Activated gamma-delta T cell treated with Interleukin-2 at 50 U/mL for 16 hours (primary cell): ENCODE results near the gene PKD1.

Experiments used
- DNase-seq: peaks from one replicate; pipeline ENCODE4 v3.0.0-alpha.2; 2020

The PKD1 gene

DNA sequence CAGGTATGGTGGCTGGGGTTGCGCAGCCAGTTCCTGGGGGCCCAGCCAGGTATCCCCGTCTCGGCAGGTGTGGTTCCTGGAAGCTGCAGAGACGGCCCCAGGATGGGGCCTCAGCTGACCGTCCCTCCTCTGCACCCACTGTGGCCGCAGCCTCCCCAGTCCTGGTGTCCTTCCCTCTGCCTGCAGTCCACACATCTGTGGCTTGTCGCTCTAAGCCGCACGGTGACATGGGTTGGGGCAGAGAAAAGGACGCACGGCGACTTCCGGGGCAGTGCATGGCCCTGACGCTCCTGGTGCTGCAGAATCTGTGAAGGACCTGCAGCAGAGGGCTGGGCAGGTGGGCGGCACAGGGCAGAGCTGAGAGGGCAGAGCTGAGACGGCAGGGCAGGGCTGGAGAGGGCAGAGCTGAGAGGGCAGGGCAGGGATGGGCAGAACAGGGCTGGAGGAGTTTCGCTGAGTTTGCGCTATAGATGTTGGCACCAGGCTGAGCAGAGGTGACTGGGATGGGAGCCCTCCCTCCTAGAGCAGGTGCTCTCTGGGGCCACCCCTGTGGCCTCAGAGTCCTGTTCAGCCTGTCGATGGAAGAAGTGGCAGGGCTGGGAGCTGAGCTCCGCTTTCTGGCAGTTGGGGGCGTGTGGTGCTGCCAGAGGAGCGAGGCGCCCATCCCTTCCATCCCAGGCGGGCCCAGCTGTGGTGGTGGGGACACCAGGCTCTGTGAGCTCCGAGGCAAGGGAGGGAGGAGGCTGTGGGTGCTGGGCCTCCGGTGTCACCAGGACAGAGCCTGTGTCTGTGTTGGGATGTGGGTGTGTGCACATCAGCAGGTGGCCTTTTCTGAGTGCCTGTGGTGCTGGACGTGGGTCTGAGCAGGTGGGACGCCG is 64.9 kb downstream of the PKD1 start:
- DNase-seq, result no peak

DNA sequence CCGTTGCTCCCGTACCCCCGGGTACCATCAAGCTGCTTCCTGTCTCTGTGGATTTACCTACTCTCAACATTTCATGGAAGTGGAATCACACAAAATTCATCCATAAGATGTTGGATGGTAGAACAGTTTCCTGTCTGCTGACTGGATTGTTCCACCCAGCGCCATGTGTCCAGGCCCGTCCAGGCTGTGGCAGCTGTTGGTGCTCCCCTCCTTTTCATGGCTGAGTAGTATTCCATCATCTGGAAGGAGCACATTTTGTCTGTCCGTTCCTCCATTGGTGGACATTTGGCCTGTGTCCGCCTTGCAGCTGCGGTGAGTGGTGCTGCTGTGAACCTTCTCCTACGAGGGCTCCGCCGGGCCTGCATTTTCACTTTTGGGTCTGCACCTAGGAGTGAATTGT is 69.6 kb downstream of the PKD1 start:
- no peak for DNase-seq

DNA sequence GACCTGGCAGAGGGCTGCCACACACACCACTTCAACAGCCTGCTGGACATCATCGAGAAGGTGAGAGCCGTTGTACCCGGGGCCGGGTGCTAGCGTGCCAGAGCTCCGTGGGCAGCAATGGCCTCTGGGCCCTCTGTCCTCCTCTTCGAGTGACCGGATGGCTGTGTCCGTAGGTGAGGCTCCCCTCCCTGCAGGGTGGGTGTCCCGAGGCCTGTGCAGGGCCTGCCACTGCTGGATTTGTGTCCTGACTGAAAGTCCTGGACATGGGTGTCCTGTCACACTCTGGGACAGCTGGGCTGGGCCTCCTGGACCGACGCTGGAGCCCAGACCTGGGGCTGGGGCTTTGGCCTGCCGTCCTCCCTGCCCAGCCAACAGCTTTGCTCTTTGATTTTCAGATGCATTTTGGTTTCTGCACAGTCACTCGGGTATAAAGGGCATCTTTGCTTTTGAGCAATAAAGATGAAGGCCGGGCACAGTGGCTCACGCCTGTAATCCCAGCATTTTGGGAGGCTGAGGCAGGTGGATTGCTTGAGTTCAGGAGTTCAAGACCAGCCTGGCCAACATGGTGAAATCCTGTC is 71.2 kb downstream of the PKD1 start:
- DNase-seq, result no peak

DNA sequence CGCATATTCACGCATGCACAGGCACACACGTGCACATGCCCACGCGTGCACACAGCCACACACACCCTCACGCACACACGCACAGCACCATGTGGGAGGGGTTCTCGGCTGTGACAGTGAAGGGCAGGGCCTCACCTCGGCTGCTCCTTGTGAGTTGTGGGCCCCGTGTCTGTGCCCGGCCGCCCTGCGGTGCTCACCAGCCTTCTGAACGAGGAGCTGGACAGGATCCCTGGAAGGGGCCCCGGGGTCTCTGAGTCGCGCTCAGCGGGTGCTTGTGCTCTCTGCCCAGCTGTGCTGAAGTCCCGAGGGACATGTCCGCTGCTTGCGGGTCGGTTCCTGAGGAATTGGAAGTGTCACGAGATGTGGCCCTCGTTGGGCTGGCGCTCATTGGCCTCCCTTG is 71.8 kb downstream of the PKD1 start:
- DNase-seq, result no peak

DNA sequence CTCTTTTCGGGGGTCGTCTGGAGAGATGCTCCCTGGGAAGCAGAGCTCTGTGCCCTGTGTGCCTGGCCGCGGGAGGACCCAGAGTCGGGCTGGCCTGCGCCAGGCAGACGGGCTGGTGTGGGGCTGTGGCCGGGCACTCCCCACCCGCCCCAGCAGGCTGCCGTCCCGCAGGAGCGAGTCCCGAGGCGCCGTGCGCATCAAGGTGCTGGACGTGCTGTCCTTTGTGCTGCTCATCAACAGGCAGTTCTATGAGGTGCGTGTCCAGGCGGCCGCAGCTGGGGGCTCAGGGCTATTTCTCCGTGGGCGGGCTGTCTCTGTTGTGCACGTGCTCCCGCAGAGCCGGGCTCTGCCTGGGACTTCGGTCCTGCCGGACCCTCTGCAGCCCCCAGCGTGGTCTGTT is 72.9 kb downstream of the PKD1 start:
- DNase-seq, result no peak

DNA sequence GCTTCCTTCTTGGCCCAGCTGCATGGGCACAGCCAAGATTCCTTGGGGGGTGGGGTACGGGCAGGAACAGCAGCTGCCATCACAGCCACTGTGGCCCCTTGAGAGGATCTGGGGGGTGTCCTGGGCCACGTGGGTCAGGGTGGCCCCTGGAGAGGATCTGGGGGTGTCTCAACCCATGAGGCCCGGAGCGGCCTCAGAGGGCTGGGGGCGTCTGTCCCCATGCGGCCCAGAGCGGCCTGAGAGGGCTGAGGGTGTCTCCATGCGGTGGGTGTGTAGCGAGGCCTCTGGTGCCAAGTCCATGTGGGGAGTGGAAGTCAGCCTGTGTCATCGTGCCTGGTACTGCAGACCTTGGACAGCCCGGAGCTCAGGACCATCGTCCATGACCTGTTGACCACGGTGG is 74.2 kb downstream of the PKD1 start:
- no peak for DNase-seq

DNA sequence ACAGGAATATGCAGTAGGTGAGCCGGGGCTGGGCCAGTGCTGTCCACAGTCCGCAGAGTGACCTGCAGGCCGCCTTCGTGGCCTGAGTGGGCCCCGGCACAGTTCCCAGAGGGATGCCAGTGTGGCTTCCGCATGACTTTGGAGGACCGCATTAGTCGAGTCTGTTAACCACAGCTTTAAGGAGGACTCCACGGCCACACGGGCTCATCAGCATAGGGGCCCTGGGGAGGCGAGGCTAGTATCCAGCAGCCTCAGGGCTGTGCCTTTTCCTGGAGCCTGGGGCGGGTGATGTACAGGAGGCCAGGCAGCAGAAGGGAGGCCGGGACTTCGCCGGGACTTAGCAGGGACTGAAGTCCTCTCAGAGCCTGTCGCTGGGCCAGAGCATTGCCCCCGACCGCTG is 74.7 kb downstream of the PKD1 start:
- no peak for DNase-seq

DNA sequence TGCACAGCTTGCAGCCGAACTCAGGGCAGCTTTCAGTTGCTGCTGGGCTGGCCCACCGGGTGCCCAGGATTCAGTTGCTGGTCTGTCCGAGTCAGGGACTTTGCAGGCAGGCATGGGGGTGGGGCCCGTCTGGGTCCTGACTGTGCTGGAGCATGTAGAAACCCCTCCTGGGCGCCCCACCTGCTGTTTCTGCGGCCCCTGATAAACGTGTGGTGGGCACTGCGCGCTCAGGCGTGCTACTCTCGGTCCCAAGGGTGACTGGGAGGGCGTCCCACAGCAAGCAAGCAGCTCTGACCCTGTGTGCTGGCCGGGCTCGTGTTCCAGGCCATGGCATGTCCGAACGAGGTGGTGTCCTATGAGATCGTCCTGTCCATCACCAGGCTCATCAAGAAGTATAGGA is 75.4 kb downstream of the PKD1 start:
- no peak for DNase-seq

DNA sequence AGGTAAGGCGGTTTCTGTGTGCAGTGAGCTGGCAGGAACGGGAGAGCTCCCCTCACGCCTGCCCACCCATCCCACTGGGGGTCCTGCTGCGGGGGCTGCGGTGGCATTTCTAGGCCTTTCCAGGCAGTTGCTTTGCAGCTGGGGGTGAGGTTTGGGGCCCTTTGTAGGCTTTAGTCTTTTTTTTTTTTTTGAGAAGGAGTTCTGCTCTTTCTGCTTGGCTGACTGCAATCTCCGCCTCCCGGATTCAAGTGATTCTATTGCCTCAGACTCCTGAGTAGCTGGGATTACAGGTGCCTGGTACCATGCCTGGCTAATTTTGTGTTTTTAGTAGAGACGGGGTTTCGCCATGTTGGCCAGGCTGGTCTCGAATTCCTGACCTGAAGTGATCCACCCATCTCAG is 76.8 kb downstream of the PKD1 start:
- DNase-seq, result no peak

DNA sequence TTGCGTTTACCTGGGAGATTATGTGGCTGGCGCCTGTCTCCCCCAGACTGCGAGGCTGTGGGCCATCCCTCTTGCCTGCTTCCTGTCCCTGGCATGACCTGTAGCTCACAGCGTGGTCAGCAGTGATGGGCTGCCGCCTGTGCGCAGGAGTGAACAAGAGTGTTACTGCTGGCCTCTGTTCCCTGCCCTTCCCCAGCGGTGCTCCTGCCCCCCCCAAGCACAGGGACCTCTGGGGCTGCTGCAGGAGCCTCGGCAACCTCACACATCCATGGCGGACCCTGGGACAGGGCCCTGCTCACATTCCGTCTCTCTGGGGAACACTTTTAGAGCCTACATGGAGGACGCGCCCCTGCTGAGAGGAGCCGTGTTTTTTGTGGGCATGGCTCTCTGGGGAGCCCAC is 77.3 kb downstream of the PKD1 start:
- no peak for DNase-seq

DNA sequence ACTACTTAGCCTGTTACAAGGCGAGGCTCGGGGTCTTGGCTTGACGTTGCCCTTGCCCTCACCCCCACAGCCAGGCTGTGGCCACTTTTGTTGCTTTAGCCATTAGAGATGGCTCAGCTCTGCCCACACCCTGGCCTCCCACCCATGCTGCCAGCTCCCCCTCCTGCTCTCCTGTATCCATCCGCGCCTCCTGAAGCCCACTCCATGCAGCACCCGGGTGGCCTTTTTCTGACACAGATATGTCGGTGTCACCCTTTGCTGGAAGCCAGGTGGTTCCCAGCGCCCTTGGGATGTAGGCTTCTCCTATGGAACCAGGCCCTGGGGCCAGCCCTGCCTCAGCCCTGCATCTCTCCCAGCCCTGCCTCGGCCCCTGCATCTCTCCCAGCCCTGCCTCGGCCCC is 78.3 kb downstream of the PKD1 start:
- no peak for DNase-seq

DNA sequence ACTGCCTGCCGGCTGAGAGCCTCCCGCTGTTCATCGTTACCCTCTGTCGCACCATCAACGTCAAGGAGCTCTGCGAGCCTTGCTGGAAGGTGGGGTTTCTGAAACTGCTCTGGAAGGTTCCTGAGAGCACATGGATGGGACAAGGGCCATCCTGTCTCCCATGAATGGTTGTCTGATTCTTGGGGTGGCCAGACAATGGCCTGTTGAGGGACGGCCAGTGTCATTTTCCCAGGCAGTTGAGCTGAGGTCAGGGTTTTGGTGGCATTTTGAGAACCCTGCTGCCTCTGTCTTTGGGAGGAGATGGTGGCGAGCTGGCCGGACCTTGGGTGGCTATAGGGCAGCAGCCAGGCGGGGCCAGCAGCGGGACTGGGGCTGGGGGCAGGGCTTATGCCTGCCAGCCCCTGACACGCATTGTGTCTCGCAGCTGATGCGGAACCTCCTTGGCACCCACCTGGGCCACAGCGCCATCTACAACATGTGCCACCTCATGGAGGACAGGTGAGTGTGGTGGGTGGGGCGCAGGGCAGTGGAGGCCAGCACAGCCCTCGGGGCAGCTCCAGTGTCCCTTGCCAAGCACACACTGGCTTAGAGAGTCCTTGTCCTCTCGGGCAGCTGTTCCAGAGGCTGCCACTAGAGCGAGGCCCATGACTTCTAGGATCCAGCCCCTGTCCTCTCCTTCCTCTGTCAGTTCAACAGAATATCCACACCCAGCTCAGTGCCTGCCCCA is 78.9 kb downstream of the PKD1 start:
- no peak for DNase-seq

DNA sequence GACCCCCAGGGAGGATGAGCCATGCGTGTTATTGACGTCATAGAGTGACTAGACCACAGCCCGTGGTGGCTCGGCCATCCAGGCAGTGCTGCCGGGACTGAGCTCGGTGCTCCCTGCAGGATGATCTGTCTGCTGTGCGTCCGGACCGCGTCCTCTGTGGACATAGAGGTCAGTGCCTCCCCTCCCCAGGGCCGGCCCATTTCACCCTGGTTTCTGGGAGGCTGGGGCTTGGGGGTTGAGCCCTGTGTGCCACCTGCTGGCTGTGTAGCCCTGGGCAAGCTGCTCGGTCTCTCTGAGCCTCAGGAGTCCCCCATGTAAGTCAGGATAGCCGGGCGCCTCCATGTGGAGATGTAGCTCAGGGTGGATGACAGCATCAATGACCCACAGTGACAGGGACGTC is 79.6 kb downstream of the PKD1 start:
- no peak for DNase-seq

DNA sequence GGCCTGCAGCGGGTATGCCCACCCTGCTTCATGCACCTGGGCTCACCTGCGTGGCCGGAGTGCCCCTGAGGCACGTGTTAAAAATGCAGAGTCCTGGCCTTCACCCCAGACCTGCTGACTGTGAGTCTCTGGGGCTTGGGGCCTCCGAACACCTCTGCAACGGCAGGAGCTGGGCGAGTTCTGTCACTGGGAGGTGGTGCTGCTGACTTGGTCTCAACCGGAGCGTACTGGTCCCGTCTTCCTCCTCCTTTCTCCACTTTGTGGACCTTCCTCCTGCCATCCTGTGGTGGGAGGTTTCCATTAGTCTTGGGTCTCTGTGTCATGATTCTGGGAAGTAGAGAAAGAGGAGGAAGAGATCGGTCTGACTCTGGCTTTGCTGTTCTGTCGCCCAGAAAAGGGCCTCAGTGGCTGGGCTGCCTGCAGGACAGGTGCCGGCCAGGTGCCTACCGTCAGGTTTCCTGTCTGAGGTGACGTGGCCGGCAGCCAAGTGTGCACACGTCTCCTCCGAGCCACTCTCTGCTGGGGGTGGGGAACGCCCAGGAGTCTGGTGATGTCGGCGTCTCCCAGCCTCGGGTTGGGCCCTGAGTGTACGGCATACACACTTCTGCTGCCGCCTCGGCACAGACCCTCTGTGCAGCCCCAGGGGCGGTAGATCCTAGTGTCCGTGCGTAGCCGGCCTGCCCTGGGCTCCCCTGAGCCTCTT is 81.0 kb downstream of the PKD1 start:
- no peak for DNase-seq

DNA sequence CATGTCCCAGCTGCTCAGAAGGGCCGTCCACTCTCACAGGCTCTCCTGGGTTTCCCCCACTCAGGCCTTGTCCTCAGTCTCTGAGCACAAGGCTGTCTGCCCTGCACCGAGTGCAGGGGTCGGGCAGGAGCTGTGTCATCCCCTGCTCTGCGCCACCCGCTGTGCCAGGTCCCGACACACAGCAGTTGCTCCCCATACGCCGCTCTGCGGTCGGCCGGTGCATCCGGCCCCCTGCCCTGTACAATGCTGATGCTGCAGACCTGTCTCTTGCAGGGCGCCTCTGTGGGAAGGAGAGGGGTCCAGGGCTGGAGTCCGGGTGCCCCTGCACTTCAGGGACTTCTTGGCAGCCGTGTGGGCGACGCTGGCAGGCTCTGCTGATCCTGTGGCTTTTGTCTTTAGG is 81.8 kb downstream of the PKD1 start:
- DNase-seq, result no peak

DNA sequence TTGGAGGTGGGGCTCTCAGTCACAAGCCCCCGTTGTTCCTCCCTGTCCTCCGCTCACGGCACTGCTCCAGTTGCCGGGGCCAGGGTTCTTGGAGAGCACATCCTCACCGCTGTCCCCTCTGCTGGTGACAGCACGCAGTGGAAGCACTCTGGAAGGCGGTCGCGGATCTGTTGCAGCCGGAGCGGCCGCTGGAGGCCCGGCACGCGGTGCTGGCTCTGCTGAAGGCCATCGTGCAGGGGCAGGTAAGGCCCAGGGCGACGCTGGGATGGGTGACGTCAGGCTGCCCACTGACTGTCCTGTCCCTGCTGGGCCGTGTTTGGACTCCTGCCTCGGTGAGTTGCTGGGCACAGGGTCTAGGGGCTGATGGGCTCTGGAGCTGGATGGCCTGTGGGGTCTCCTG is 82.5 kb downstream of the PKD1 start:
- DNase-seq, result no peak

DNA sequence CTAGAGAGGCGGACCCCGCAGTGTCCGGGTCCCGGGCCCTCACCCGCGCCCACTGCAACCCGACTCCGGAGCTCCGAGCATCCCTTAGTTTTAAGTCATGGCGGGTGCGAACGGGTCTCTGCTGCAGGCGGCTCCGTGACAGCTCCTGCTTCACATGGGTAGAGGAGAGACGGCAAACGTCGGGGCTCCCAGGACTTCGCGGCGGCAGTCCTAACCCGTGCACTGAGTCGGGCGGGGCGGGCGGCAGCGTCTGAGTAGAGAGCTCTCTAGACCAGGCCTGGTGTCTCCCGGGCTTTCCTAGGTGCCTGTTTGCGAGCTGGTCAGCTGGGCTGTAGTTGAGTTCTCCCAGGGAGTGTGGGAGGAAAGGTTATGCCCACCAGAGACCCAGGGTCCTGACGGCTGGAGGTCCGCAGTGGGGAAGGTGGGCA is 87.6 kb downstream of the PKD1 start:
- no peak for DNase-seq

DNA sequence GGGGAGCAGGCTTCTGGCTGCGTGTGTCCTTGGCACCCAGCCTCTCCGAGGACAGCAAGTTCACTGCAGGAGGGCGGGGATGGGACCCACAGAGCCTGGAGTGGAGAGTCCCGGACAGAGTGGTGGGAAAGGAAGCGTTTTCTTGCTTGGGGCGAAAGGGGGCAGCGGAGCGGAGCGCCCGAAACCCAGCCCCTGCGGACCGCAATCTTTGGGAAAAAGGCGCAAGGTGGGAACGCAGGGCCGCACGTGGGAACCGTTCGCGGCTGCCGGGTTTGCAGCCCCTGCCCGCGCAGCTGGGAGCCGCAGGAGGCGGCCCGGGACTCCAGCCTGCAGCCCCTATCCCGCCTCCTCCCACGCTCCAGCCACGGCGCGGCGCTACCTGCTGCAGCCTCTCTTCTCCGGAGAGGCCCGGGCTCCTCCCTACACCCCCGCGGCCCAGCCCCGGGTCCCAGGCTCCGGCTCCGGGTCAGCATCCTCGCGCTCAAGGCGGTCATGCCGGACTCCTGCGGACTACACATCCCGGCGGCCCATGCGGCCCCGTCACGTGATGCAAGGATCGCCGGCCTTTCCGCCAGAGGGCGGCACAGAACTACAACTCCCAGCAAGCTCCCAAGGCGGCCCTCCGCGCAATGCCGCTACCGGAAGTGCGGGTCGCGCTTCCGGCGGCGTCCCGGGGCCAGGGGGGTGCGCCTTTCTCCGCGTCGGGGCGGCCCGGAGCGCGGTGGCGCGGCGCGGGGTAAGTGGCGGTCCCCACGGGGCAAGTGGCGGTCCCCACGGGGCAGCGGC is 88.2 kb downstream of the PKD1 start, which contains the start of the genes NTHL1 and TSC2:
NTHL1 (minus strand) TSS at position 505 of the 786 bp plus-strand sequence; CDS start at position 494, 11 bp downstream.
TSC2 (plus strand) TSS at position 656 of the 786 bp plus-strand sequence. CDS start 631 bp downstream, outside the sequence.
- DNase-seq, result peak; percentile 93

DNA sequence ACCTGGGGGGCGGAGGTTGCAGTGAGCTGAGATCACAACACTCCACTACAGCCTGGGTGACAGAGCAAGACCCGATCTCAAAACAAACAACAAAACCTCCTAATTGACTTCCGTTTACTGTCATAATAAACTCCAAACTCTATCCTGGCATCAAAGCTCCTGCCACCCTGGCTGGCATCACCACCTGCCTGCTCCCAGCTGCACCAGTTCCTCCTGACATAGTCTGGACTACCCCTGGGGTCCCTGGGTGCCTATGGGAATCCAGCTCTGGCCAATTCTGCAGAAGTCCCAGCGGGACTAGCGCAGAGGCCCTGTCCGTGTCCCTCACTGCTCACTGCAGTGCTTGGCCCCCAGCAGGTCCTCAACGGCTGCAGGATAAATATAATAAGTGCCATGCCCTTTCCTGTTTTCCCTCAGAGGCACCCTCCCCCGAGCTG is 88.8 kb downstream of the PKD1 start:
- no peak for DNase-seq

DNA sequence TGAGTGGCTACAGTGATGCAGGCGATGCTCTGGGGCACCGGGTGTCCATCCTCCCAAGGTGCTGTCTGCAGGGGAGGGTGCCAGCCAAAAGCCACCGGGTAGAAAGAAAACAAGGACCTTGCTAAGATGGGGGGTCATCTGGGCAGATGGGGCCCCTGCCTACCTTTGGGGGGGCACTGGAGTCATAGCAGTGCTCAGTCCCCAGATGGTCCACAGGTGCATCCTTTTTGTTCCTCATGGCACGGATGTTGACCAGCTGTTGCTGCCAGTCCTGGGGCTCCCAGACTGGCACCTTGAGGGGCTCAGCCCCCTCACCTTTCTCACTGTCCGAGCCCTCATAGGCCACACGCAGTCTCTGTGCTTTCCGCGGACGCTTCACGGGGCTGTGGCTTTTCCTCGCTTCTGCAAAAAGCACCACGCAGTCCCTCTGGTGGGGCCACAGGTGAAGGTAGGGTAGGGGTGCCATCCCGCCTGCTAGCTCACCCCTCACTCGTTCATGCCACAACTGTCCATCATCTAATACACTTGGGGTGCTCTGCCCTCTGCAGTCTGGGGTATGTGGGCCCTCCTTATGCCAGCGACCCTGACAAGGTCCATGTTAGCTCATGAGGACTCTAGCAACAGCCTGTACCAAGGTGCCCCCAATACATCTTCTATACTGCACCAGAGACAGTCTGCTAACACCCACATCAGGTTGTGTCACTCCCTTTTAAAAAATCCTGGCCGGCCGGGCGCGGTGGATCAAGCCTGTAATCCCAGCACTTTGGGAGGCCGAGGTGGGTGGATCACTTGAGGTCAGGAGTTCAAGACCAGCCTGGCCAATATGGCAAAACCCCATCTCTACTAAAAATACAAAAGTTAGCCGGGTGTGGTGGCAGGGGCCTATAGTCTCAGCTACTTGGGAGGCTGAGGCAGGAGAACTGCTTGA is 89.5 kb downstream of the PKD1 start:
- no peak for DNase-seq

DNA sequence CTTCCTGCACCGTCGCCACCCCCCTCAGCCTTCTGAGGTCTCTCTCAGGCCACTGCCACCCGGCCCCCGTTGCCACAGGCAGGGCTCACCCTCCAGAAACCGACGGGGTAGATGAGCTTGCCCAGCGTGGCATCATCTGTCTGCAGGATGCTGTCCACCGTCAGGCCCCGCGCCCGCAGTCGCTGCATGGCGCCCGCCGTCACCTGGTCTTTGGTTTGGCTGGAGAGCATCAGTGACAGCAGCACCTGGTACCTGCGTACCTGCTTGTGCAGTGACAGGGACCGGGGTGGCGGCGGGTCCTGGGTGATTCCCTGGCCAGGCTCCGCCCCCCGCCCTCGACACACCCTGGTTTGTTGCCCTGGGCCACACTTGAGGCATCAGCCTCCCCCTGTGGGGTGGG is 91.2 kb downstream of the PKD1 start:
- DNase-seq, result no peak
